WTC11 (cell line): Measurements from ENCODE around the gene WDR7. TPM values are rescaled to one million over a fixed set of nuclear protein-coding genes. Genes with fewer than 3 reads are reported as not detected.

Experiments used
- ATAC-seq: fragments of 200-7000 bp; cut with Tn5 transposase; 2 replicates; pipeline ENCODE4 v1.10.0; 2021; ENCODE audit warnings: mild to moderate bottlenecking, moderate library complexity
- CTCF ChIA-PET: fragments of 300-600 bp; sonication (Branson Sonifier 250); formaldehyde crosslinking; loops from one replicate; lab custom pipeline; 2021; ENCODE audit warnings: antibody characterized with exemption; lab: Charles Lee
- POLR2A ChIA-PET: fragments of 350-600 bp; sonication (Branson Sonifier 250); formaldehyde crosslinking; loops from one replicate; lab custom pipeline; 2021; ENCODE audit warnings: antibody characterized with exemption; lab: Charles Lee
- DNase-seq: peaks from one replicate; pipeline ENCODE4 v3.0.0; 2021; ENCODE audit warnings: low spot score
- H3K27ac Mint-ChIP-seq: 2 replicates; pipeline ENCODE4 v1.8.0; 2021; ENCODE audit warnings: mixed read lengths
- H3K27me3 Mint-ChIP-seq: 2 replicates; pipeline ENCODE4 v1.8.0; 2021; ENCODE audit warnings: low read depth, mild to moderate bottlenecking, moderate library complexity, mixed read lengths
- H3K36me3 Mint-ChIP-seq: 2 replicates; pipeline ENCODE4 v1.8.0; 2021; ENCODE audit warnings: mixed read lengths
- H3K4me1 Mint-ChIP-seq: 2 replicates; pipeline ENCODE4 v1.8.0; 2022; ENCODE audit warnings: mixed read lengths
- H3K4me3 Mint-ChIP-seq: 2 replicates; pipeline ENCODE4 v1.8.0; 2021; ENCODE audit warnings: mild to moderate bottlenecking, moderate library complexity, mixed read lengths
- H3K9me3 Mint-ChIP-seq: 2 replicates; pipeline ENCODE4 v1.8.0; 2021; ENCODE audit warnings: mixed read lengths
- FOXJ3 ChIP-seq: sonication (generic); formaldehyde crosslinking; IDR thresholded peaks from 2 replicates; pipeline ENCODE4 v1.9.0; 2021; ENCODE audit warnings: missing genetic modification reagents, mild to moderate bottlenecking, borderline replicate concordance
- GABPB1 ChIP-seq: sonication (generic); formaldehyde crosslinking; IDR thresholded peaks from 2 replicates; pipeline ENCODE4 v1.8.1; 2023; ENCODE audit warnings: mild to moderate bottlenecking, missing genetic modification reagents
- GTF2I ChIP-seq: fragments of 250-450 bp; sonication (Bioruptor Pico); conservative IDR thresholded peaks from 2 replicates; pipeline ENCODE4 v1.4.0; 2021; ENCODE audit warnings: mild to moderate bottlenecking
- IRF2 ChIP-seq: sonication (generic); formaldehyde crosslinking; IDR thresholded peaks from 2 replicates; pipeline ENCODE4 v1.8.0; 2022; ENCODE audit warnings: low read depth, missing genetic modification reagents, borderline replicate concordance
- NFE2L1 ChIP-seq: sonication (generic); formaldehyde crosslinking; IDR thresholded peaks from 2 replicates; pipeline ENCODE4 v1.8.1; 2023; ENCODE audit warnings: missing genetic modification reagents
- PRRX2 ChIP-seq: fragments of 250-450 bp; sonication (Bioruptor Pico); IDR thresholded peaks from 2 replicates; pipeline ENCODE4 v1.8.0; 2021; ENCODE audit warnings: mild to moderate bottlenecking
- SMAD4 ChIP-seq: sonication (generic); formaldehyde crosslinking; IDR thresholded peaks from 2 replicates; pipeline ENCODE4 v1.8.0; 2022; ENCODE audit warnings: mild to moderate bottlenecking, missing genetic modification reagents
- ZBTB21 ChIP-seq: sonication (generic); formaldehyde crosslinking; IDR thresholded peaks from 2 replicates; pipeline ENCODE4 v1.8.1; 2023; ENCODE audit warnings: mild to moderate bottlenecking, missing genetic modification reagents, borderline replicate concordance
- ZNF416 ChIP-seq: fragments of 250-450 bp; sonication (Bioruptor Pico); IDR thresholded peaks from 2 replicates; pipeline ENCODE4 v1.9.0; 2021; ENCODE audit warnings: mild to moderate bottlenecking, inconsistent platforms
- total RNA-seq: library from RNA; stranded (reverse); gene quantifications from 3 replicates; pipeline ENCODE4 v1.2.3, GENCODE V29; 2021
- TF ChIP-seq, protein P1 (sequence below): fragments of 200-600 bp; IDR thresholded peaks from 2 replicates; pipeline ENCODE4 v1.8.0; 2022; ENCODE audit warnings: antibody characterized with exemption
- TF ChIP-seq, protein P2 (sequence below): fragments of 250-450 bp; sonication (Bioruptor Pico); IDR thresholded peaks from 2 replicates; pipeline ENCODE4 v1.9.0; 2021; ENCODE audit warnings: mild to moderate bottlenecking, borderline replicate concordance
- TF ChIP-seq, protein P3 (sequence below): sonication (generic); formaldehyde crosslinking; conservative IDR thresholded peaks from 2 replicates; pipeline ENCODE4 v1.8.1; 2023; ENCODE audit warnings: mild to moderate bottlenecking, low read depth, missing genetic modification reagents, moderate library complexity
- TF ChIP-seq, protein P4 (sequence below): sonication (generic); formaldehyde crosslinking; IDR thresholded peaks from 2 replicates; pipeline ENCODE4 v1.8.1; 2022; ENCODE audit warnings: mild to moderate bottlenecking, moderate library complexity, missing genetic modification reagents
- TF ChIP-seq, protein P5 (sequence below): sonication (generic); formaldehyde crosslinking; IDR thresholded peaks from 2 replicates; pipeline ENCODE4 v1.8.1; 2023; ENCODE audit warnings: mild to moderate bottlenecking, moderate library complexity, missing genetic modification reagents
- TF ChIP-seq, protein P6 (sequence below): sonication (generic); formaldehyde crosslinking; IDR thresholded peaks from 2 replicates; pipeline ENCODE4 v1.8.1; 2023; ENCODE audit warnings: mild to moderate bottlenecking, missing genetic modification reagents

Gene WDR7
- total RNA-seq, 1 experiment from 2014 or later: 12.2 TPM

DNA sequence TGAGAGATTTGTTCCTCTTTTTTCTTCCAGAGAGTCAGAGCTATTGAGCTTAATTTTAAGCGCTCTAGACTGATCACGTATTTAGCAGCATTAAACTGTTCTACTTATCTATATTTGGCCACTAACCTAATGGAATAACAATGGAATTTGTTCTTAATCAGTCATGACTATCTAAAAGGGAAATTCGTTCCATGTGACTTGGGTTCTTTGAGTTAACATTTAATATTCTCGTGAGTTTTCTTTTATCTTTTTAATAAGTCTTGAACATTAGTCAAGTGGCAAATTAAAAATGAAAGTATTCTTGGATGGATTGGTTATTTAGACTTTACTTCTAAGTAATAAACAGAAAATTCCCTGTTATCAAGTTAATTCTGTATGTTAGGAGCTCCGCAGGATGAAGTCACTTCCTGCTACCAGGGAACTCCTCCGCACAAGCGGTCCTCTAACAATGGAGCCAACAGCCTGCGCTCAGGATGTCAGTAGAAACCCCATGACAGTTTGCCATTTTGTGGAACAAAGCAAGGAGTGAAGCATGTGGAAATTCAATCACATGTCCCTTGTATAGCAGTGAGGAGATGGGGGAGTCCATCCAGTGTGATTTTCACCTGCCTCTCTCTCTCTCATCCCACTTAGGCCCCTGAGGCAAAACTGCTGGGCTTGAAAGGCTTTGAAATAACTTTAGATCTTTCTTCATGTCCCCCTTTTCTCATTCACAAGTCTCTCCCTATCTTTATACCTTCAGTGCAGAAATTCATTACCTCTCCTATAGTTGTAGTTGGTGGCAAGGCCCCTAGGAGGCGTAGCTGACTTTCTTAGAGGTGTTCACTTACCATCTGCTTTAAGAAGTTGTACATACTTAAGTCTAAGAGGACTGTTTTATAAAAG lies 138.1 kb downstream of the WDR7 start:
- POLR2A ChIA-PET: no interaction called here
- Mint-ChIP-seq H3K36me3 (no peaks in the 10 kb centered on the region), H3K4me1 (peaks cover 8% of the 10 kb centered on the region), H3K9me3 (no peaks in the 10 kb centered on the region), H3K4me3 (no peak overlapping the region), H3K27me3 (no peaks in the 10 kb centered on the region), H3K27ac (no peak overlapping the region)
- CTCF ChIA-PET: interaction anchor here (0.7 to 2.2 kb wide), 10 partner anchors 9 to 1251 kb away, joined by 3 to 7 read pairs (median 3); no protein-coding TSS in a partner anchor
- TF ChIP-seq, protein P1, sequence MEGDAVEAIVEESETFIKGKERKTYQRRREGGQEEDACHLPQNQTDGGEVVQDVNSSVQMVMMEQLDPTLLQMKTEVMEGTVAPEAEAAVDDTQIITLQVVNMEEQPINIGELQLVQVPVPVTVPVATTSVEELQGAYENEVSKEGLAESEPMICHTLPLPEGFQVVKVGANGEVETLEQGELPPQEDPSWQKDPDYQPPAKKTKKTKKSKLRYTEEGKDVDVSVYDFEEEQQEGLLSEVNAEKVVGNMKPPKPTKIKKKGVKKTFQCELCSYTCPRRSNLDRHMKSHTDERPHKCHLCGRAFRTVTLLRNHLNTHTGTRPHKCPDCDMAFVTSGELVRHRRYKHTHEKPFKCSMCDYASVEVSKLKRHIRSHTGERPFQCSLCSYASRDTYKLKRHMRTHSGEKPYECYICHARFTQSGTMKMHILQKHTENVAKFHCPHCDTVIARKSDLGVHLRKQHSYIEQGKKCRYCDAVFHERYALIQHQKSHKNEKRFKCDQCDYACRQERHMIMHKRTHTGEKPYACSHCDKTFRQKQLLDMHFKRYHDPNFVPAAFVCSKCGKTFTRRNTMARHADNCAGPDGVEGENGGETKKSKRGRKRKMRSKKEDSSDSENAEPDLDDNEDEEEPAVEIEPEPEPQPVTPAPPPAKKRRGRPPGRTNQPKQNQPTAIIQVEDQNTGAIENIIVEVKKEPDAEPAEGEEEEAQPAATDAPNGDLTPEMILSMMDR: peak; percentile 71
- no peak for TF ChIP-seq NFE2L1
- peak; percentile 66 for DNase-seq
- peak; percentile 91 for ATAC-seq

DNA sequence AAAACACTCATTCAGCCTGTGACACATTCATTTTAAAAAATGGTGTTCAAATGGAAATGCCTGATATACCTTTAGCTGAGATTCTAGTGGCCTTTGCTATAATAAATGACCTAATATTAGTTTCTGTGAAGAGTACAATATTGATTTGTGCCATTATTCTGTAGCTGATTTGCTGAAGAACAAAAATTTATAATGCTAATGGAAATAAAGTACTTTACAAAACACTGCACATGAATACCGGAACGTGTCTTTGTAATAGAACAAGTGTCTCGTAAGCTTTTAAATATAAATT lies 138.7 kb downstream of the WDR7 start:
- POLR2A ChIA-PET: no interaction called here
- no peak for TF ChIP-seq ZNF416 (CRISPR knock-in tag)
- TF ChIP-seq, protein P1: 0 out of 2 replicates have a peak, but pooled peaks have one; percentile 3
- TF ChIP-seq IRF2 (CRISPR knock-in tag): no peak
- no peak for TF ChIP-seq GABPB1
- TF ChIP-seq, protein P2, sequence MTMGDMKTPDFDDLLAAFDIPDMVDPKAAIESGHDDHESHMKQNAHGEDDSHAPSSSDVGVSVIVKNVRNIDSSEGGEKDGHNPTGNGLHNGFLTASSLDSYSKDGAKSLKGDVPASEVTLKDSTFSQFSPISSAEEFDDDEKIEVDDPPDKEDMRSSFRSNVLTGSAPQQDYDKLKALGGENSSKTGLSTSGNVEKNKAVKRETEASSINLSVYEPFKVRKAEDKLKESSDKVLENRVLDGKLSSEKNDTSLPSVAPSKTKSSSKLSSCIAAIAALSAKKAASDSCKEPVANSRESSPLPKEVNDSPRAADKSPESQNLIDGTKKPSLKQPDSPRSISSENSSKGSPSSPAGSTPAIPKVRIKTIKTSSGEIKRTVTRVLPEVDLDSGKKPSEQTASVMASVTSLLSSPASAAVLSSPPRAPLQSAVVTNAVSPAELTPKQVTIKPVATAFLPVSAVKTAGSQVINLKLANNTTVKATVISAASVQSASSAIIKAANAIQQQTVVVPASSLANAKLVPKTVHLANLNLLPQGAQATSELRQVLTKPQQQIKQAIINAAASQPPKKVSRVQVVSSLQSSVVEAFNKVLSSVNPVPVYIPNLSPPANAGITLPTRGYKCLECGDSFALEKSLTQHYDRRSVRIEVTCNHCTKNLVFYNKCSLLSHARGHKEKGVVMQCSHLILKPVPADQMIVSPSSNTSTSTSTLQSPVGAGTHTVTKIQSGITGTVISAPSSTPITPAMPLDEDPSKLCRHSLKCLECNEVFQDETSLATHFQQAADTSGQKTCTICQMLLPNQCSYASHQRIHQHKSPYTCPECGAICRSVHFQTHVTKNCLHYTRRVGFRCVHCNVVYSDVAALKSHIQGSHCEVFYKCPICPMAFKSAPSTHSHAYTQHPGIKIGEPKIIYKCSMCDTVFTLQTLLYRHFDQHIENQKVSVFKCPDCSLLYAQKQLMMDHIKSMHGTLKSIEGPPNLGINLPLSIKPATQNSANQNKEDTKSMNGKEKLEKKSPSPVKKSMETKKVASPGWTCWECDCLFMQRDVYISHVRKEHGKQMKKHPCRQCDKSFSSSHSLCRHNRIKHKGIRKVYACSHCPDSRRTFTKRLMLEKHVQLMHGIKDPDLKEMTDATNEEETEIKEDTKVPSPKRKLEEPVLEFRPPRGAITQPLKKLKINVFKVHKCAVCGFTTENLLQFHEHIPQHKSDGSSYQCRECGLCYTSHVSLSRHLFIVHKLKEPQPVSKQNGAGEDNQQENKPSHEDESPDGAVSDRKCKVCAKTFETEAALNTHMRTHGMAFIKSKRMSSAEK: no peak
- TF ChIP-seq, protein P3, sequence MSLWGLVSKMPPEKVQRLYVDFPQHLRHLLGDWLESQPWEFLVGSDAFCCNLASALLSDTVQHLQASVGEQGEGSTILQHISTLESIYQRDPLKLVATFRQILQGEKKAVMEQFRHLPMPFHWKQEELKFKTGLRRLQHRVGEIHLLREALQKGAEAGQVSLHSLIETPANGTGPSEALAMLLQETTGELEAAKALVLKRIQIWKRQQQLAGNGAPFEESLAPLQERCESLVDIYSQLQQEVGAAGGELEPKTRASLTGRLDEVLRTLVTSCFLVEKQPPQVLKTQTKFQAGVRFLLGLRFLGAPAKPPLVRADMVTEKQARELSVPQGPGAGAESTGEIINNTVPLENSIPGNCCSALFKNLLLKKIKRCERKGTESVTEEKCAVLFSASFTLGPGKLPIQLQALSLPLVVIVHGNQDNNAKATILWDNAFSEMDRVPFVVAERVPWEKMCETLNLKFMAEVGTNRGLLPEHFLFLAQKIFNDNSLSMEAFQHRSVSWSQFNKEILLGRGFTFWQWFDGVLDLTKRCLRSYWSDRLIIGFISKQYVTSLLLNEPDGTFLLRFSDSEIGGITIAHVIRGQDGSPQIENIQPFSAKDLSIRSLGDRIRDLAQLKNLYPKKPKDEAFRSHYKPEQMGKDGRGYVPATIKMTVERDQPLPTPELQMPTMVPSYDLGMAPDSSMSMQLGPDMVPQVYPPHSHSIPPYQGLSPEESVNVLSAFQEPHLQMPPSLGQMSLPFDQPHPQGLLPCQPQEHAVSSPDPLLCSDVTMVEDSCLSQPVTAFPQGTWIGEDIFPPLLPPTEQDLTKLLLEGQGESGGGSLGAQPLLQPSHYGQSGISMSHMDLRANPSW (CRISPR knock-in tag): no peak
- TF ChIP-seq NFE2L1: no peak
- no peaks in the 10 kb centered on the region for H3K27me3 Mint-ChIP-seq

DNA sequence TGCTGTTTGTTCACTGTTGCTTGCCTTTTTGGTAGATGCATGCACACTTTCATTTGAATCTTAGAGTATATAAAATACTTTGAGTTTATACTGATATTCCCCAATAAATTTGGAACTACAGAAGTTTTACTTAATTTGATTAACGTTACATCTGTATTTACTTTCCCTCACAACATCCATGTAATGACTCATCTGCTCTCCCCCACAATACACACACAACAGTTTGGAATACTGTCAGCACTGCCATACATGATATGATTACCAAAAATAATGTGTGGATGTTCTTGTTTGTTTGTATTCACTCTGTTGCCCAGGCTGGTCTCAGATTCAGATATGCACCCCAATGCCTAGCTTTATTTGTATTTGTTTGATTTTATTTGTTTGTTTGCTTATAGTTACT lies 144.2 kb downstream of the WDR7 start:
- H3K4me1 Mint-ChIP-seq: no peaks in the 10 kb centered on the region
- no peak overlapping the region for H3K27ac Mint-ChIP-seq
- no peaks in the 10 kb centered on the region for H3K27me3 Mint-ChIP-seq
- no peaks in the 10 kb centered on the region for H3K36me3 Mint-ChIP-seq
- no peak overlapping the region for H3K4me3 Mint-ChIP-seq
- CTCF ChIA-PET: no interaction called here
- ATAC-seq (no peak), DNase-seq (no peak)
- no peaks in the 10 kb centered on the region for H3K9me3 Mint-ChIP-seq
- POLR2A ChIA-PET: no interaction called here
- TF ChIP-seq GTF2I (no peak), FOXJ3 (CRISPR knock-in tag) (no peak), ZBTB21 (no peak), PRRX2 (CRISPR knock-in tag) (no peak), SMAD4 (no peak)
- TF ChIP-seq, protein P4, sequence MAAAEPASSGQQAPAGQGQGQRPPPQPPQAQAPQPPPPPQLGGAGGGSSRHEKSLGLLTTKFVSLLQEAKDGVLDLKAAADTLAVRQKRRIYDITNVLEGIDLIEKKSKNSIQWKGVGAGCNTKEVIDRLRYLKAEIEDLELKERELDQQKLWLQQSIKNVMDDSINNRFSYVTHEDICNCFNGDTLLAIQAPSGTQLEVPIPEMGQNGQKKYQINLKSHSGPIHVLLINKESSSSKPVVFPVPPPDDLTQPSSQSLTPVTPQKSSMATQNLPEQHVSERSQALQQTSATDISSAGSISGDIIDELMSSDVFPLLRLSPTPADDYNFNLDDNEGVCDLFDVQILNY: no peak
- TF ChIP-seq, protein P5, sequence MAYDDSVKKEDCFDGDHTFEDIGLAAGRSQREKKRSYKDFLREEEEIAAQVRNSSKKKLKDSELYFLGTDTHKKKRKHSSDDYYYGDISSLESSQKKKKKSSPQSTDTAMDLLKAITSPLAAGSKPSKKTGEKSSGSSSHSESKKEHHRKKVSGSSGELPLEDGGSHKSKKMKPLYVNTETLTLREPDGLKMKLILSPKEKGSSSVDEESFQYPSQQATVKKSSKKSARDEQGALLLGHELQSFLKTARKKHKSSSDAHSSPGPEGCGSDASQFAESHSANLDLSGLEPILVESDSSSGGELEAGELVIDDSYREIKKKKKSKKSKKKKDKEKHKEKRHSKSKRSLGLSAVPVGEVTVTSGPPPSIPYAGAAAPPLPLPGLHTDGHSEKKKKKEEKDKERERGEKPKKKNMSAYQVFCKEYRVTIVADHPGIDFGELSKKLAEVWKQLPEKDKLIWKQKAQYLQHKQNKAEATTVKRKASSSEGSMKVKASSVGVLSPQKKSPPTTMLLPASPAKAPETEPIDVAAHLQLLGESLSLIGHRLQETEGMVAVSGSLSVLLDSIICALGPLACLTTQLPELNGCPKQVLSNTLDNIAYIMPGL (CRISPR knock-in tag): no peak
- TF ChIP-seq, protein P6, sequence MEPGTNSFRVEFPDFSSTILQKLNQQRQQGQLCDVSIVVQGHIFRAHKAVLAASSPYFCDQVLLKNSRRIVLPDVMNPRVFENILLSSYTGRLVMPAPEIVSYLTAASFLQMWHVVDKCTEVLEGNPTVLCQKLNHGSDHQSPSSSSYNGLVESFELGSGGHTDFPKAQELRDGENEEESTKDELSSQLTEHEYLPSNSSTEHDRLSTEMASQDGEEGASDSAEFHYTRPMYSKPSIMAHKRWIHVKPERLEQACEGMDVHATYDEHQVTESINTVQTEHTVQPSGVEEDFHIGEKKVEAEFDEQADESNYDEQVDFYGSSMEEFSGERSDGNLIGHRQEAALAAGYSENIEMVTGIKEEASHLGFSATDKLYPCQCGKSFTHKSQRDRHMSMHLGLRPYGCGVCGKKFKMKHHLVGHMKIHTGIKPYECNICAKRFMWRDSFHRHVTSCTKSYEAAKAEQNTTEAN (CRISPR knock-in tag): no peak

More for the DNA sequence above, 138.7 kb downstream of the WDR7 start:
- Mint-ChIP-seq H3K9me3 (no peaks in the 10 kb centered on the region), H3K4me1 (peaks cover 7% of the 10 kb centered on the region), H3K36me3 (no peaks in the 10 kb centered on the region), H3K27ac (no peak overlapping the region), H3K4me3 (no peak overlapping the region)
- DNase-seq (no peak), ATAC-seq (no peak)
- CTCF ChIA-PET: interaction anchor here (0.7 to 2.2 kb wide), 8 partner anchors 12 to 1252 kb away, joined by 3 to 7 read pairs (median 3); no protein-coding TSS in a partner anchor
